ENCODE results near the gene BLNK.

DNA sequence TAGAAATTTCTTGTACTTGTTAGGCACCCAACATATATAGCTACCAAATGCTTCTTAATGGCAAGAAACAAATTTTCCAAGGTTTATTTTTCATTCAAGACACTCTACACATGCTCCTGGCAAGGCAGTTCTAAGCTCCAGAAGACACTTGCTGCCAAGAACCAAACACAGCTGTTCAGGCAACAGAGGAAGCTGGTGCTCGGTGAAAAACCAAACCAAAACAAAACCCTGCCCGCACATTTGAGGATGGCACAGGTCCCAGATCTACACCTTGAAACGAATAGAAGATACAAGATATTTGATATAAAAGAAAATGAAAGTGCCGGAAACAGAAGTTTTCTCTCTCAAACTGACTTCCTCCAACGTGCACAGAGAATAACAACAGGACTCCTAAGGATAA, 28.0 kb upstream of the BLNK start:
- no peak for TF ChIP-seq FOXA1 (IDR thresholded peaks at IDR 0.05; ENCODE audit: borderline replicate concordance)
- no peak for TF ChIP-seq PHB2 (IDR thresholded peaks at IDR 0.05; ENCODE audit: low read depth)

Measured in K562 (cell line).